Globus pallidus (tissue), 1 donor: ENCODE measurements around the gene PCDHGA7.
"Not testable (repeated sequence)": the region's sequence is repeated elsewhere in the genome, so short reads cannot be mapped to it uniquely, and the experiment has no call there.

ENCODE experiments used
- DNase-seq: peaks from one replicate; pipeline ENCODE4 v3.0.0-alpha.2; 2015; ENCODE audit warnings: low spot score

Gene PCDHGA7

GRCh38 chr5:141366016-141366896 is 16.3 kb upstream of the PCDHGA7 start:
- DNase-seq, result no peak

- peak; percentile 17 for DNase-seq
These were observed 12.3 kb upstream of the PCDHGA7 start, which contains the start of gene PCDHGB3 for GRCh38 chr5:141369994-141370848. TSS of gene PCDHGB3 (plus strand) at chr5:141370242. CDS start at chr5:141370395, 153 bp downstream.

GRCh38 chr5:141371572-141372475 is 10.7 kb upstream of the PCDHGA7 start:
- no peak for DNase-seq

GRCh38 chr5:141373673-141374317 is 8.7 kb upstream of the PCDHGA7 start, which contains the start of gene PCDHGA6:
TSS of gene PCDHGA6 (plus strand) at chr5:141373891. CDS start at chr5:141374084, 193 bp downstream.
- no peak for DNase-seq

- no peak for DNase-seq
These were observed 7.9 kb upstream of the PCDHGA7 start for GRCh38 chr5:141374627-141375026.

GRCh38 chr5:141375444-141376155 is 6.9 kb upstream of the PCDHGA7 start:
- DNase-seq, result not testable (repeated sequence)

- DNase-seq, result no peak
These were observed 803 bp downstream of the PCDHGA7 start for GRCh38 chr5:141383345-141383744.

GRCh38 chr5:141384471-141385267 is 2.1 kb downstream of the PCDHGA7 start:
- DNase-seq, result no peak

GRCh38 chr5:141387557-141388311 is 5.2 kb downstream of the PCDHGA7 start, which contains the start of gene PCDHGB4:
TSS of gene PCDHGB4 (plus strand) at chr5:141387698. CDS start at chr5:141387885, 187 bp downstream.
- DNase-seq, result not testable (repeated sequence)

GRCh38 chr5:141388661-141389060 is 6.1 kb downstream of the PCDHGA7 start:
- DNase-seq, result no peak

GRCh38 chr5:141389153-141390042 is 6.9 kb downstream of the PCDHGA7 start:
- DNase-seq, result no peak

- no peak for DNase-seq
These were observed 10.1 kb downstream of the PCDHGA7 start, which contains the start of gene PCDHGA8 for GRCh38 chr5:141392429-141393198. TSS of gene PCDHGA8 (plus strand) at chr5:141392633. CDS start at chr5:141392814, 181 bp downstream.

GRCh38 chr5:141393267-141393666 is 10.7 kb downstream of the PCDHGA7 start:
- no peak for DNase-seq

- not testable (repeated sequence) for DNase-seq
These were observed 12.1 kb downstream of the PCDHGA7 start for GRCh38 chr5:141394401-141395187.

- DNase-seq, result not testable (repeated sequence)
These were observed 15.4 kb downstream of the PCDHGA7 start, which contains the start of gene PCDHGB5 for GRCh38 chr5:141397756-141398551. TSS of gene PCDHGB5 (plus strand) at chr5:141397947. CDS start at chr5:141398128, 181 bp downstream.
